D721Med (cell line): ENCODE measurements around the gene SUSD5.
"Not testable (repeated sequence)": the region's sequence is repeated elsewhere in the genome, so short reads cannot be mapped to it uniquely, and the experiment has no call there.

ENCODE experiments used
- DNase-seq: peaks from one replicate; pipeline ENCODE4 v3.0.0; 2011; ENCODE audit warnings: low spot score; ENCODE audit not compliant: insufficient read length
- FAIRE-seq: peaks from 2 replicates; lab custom pipeline; 2011; peaks lifted over from hg19 to GRCh38; lab: Jason Lieb, UNC
- CTCF ChIP-seq: IDR thresholded peaks from 2 replicates; pipeline ENCODE4 v1.5.1; 2012; ENCODE audit warnings: mild to moderate bottlenecking, control low read depth; ENCODE audit not compliant: insufficient read depth; ENCODE audit errors: missing control alignments

SUSD5 gene

GRCh38 chr3:33201195-33201594 is 17.4 kb downstream of the SUSD5 start:
- no peak for DNase-seq
- no peak for FAIRE-seq
- TF ChIP-seq CTCF: no peak

GRCh38 chr3:33196538-33196937 is 22.1 kb downstream of the SUSD5 start:
- TF ChIP-seq CTCF: no peak

GRCh38 chr3:33194303-33194702 is 24.3 kb downstream of the SUSD5 start:
- DNase-seq: no peak
- TF ChIP-seq CTCF: no peak
- FAIRE-seq: no peak

More at GRCh38 chr3:33196538-33196937, 22.1 kb downstream of the SUSD5 start:
- FAIRE-seq (no peak), DNase-seq (no peak)

DNA sequence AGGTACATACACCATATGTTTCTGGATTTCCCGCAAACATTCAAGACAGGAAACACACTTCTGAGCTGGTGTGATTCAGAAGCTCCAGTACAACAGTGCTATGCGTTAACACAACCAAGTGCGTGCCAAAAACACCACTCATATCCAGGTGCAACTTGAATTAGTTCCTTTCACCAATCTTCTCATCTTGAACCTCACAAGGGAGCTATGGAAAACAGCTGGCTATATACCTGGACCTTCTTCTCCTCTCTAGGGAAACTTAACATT is 31.3 kb downstream of the SUSD5 start:
- TF ChIP-seq CTCF: no peak
- DNase-seq (no peak), FAIRE-seq (no peak)

- DNase-seq (no peak), FAIRE-seq (no peak)
- TF ChIP-seq CTCF: no peak
Measured at GRCh38 chr3:33186524-33187367, 31.9 kb downstream of the SUSD5 start.

GRCh38 chr3:33184863-33185262 is 33.7 kb downstream of the SUSD5 start:
- DNase-seq: no peak
- no peak for TF ChIP-seq CTCF
- FAIRE-seq: no peak

DNA sequence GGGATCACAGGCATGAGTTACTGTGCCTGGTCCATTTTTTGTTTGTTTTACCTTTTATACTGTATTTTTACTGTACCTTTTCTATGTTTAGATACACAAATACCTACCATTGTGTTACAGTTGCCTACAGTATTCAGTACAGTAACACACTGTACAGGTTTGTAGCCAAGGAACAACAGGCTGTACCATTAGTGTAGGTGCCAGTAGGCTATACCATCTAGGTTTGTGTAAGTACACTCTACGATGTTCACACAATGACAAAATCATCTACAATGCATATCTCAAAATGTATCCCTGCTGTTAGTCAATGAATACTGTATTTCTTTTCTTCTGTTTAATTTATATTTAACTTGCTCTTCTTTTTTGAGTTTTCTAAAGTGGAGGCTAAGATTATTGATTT is 37.0 kb downstream of the SUSD5 start:
- not testable (repeated sequence) for DNase-seq, FAIRE-seq
